ENCODE results near the gene KATNB1.
"Not testable (repeated sequence)": the region's sequence is repeated elsewhere in the genome, so short reads cannot be mapped to it uniquely, and the experiment has no call there.

KATNB1 gene

GRCh38 chr16:57729852-57730251, 5.7 kb upstream of the KATNB1 start:
- H3K4me1 ChIP-seq (ENCODE audit: control insufficient read depth, insufficient read depth, low read length); H3K36me3 ChIP-seq (ENCODE audit: control insufficient read depth, insufficient read depth, low read length); H3K9ac ChIP-seq (ENCODE audit: low read length); H3K4me3 ChIP-seq (ENCODE audit: low read length); H3K27me3 ChIP-seq (ENCODE audit: control insufficient read depth, insufficient read depth, low read length); H3K9me3 ChIP-seq (ENCODE audit: control insufficient read depth, low read length): not testable (repeated sequence)

- no peaks in the 10 kb centered on the region for H3K36me3 ChIP-seq (ENCODE audit: control insufficient read depth, insufficient read depth, low read length)
- H3K27me3 ChIP-seq (ENCODE audit: control insufficient read depth, insufficient read depth, low read length): no peaks in the 10 kb centered on the region
- H3K9me3 ChIP-seq (ENCODE audit: control insufficient read depth, low read length): no peaks in the 10 kb centered on the region
- no peak overlapping the region for H3K4me3 ChIP-seq (ENCODE audit: low read length)
- peaks cover 6% of the 10 kb centered on the region for H3K4me1 ChIP-seq (ENCODE audit: control insufficient read depth, insufficient read depth, low read length)
- no peak overlapping the region for H3K9ac ChIP-seq (ENCODE audit: low read length)
Measured at GRCh38 chr16:57730771-57731730, 4.5 kb upstream of the KATNB1 start.

GRCh38 chr16:57732037-57732436, 3.5 kb upstream of the KATNB1 start:
- H3K9me3 ChIP-seq (ENCODE audit: control insufficient read depth, low read length): no peaks in the 10 kb centered on the region
- peaks cover 14% of the 10 kb centered on the region for H3K4me1 ChIP-seq (ENCODE audit: control insufficient read depth, insufficient read depth, low read length)
- H3K36me3 ChIP-seq (ENCODE audit: control insufficient read depth, insufficient read depth, low read length): no peaks in the 10 kb centered on the region
- no peaks in the 10 kb centered on the region for H3K27me3 ChIP-seq (ENCODE audit: control insufficient read depth, insufficient read depth, low read length)
- H3K9ac ChIP-seq (ENCODE audit: low read length): no peak overlapping the region
- no peak overlapping the region for H3K4me3 ChIP-seq (ENCODE audit: low read length)

GRCh38 chr16:57732714-57733113, 2.9 kb upstream of the KATNB1 start:
- Histone ChIP-seq H3K36me3 (ENCODE audit: control insufficient read depth, insufficient read depth, low read length) (no peaks in the 10 kb centered on the region), H3K9ac (ENCODE audit: low read length) (no peak overlapping the region), H3K4me3 (ENCODE audit: low read length) (no peak overlapping the region), H3K27me3 (ENCODE audit: control insufficient read depth, insufficient read depth, low read length) (no peaks in the 10 kb centered on the region), H3K9me3 (ENCODE audit: control insufficient read depth, low read length) (no peaks in the 10 kb centered on the region), H3K4me1 (ENCODE audit: control insufficient read depth, insufficient read depth, low read length) (peaks cover 20% of the 10 kb centered on the region)

- Histone ChIP-seq H3K9ac (ENCODE audit: low read length) (peak overlapping the region; percentile 94), H3K36me3 (ENCODE audit: control insufficient read depth, insufficient read depth, low read length) (no peaks in the 10 kb centered on the region), H3K9me3 (ENCODE audit: control insufficient read depth, low read length) (no peaks in the 10 kb centered on the region), H3K4me1 (ENCODE audit: control insufficient read depth, insufficient read depth, low read length) (peaks cover 20% of the 10 kb centered on the region), H3K4me3 (ENCODE audit: low read length) (peak overlapping the region; percentile 90), H3K27me3 (ENCODE audit: control insufficient read depth, insufficient read depth, low read length) (no peaks in the 10 kb centered on the region)
Measured at GRCh38 chr16:57734308-57734924, 1.2 kb upstream of the KATNB1 start.

- H3K9ac ChIP-seq (ENCODE audit: low read length): peak overlapping the region; percentile 94
- no peaks in the 10 kb centered on the region for H3K27me3 ChIP-seq (ENCODE audit: control insufficient read depth, insufficient read depth, low read length)
- no peaks in the 10 kb centered on the region for H3K36me3 ChIP-seq (ENCODE audit: control insufficient read depth, insufficient read depth, low read length)
- H3K4me1 ChIP-seq (ENCODE audit: control insufficient read depth, insufficient read depth, low read length): peaks cover 20% of the 10 kb centered on the region
- no peaks in the 10 kb centered on the region for H3K9me3 ChIP-seq (ENCODE audit: control insufficient read depth, low read length)
- peak overlapping the region; percentile 90 for H3K4me3 ChIP-seq (ENCODE audit: low read length)
Measured at GRCh38 chr16:57734925-57735754, 430 bp upstream of the KATNB1 start.

- Histone ChIP-seq H3K36me3 (ENCODE audit: control insufficient read depth, insufficient read depth, low read length) (no peaks in the 10 kb centered on the region), H3K4me3 (ENCODE audit: low read length) (peak overlapping the region; percentile 45), H3K4me1 (ENCODE audit: control insufficient read depth, insufficient read depth, low read length) (peaks cover 20% of the 10 kb centered on the region), H3K27me3 (ENCODE audit: control insufficient read depth, insufficient read depth, low read length) (no peaks in the 10 kb centered on the region), H3K9me3 (ENCODE audit: control insufficient read depth, low read length) (no peaks in the 10 kb centered on the region), H3K9ac (ENCODE audit: low read length) (peak overlapping the region; percentile 71)
Measured at GRCh38 chr16:57736419-57737351, 1.1 kb downstream of the KATNB1 start.

- no peaks in the 10 kb centered on the region for H3K27me3 ChIP-seq (ENCODE audit: control insufficient read depth, insufficient read depth, low read length)
- no peak overlapping the region for H3K4me3 ChIP-seq (ENCODE audit: low read length)
- no peaks in the 10 kb centered on the region for H3K36me3 ChIP-seq (ENCODE audit: control insufficient read depth, insufficient read depth, low read length)
- no peaks in the 10 kb centered on the region for H3K9me3 ChIP-seq (ENCODE audit: control insufficient read depth, low read length)
- peaks cover 20% of the 10 kb centered on the region for H3K4me1 ChIP-seq (ENCODE audit: control insufficient read depth, insufficient read depth, low read length)
- H3K9ac ChIP-seq (ENCODE audit: low read length): no peak overlapping the region
Measured at GRCh38 chr16:57738844-57739243, 3.3 kb downstream of the KATNB1 start.

GRCh38 chr16:57739756-57740422, 4.3 kb downstream of the KATNB1 start:
- no peak overlapping the region for H3K4me3 ChIP-seq (ENCODE audit: low read length)
- no peaks in the 10 kb centered on the region for H3K36me3 ChIP-seq (ENCODE audit: control insufficient read depth, insufficient read depth, low read length)
- no peak overlapping the region for H3K9ac ChIP-seq (ENCODE audit: low read length)
- no peaks in the 10 kb centered on the region for H3K27me3 ChIP-seq (ENCODE audit: control insufficient read depth, insufficient read depth, low read length)
- H3K9me3 ChIP-seq (ENCODE audit: control insufficient read depth, low read length): no peaks in the 10 kb centered on the region
- peaks cover 14% of the 10 kb centered on the region for H3K4me1 ChIP-seq (ENCODE audit: control insufficient read depth, insufficient read depth, low read length)

GRCh38 chr16:57740423-57741071, 5.0 kb downstream of the KATNB1 start:
- peaks cover 14% of the 10 kb centered on the region for H3K4me1 ChIP-seq (ENCODE audit: control insufficient read depth, insufficient read depth, low read length)
- H3K9ac ChIP-seq (ENCODE audit: low read length): no peak overlapping the region
- no peaks in the 10 kb centered on the region for H3K9me3 ChIP-seq (ENCODE audit: control insufficient read depth, low read length)
- H3K4me3 ChIP-seq (ENCODE audit: low read length): no peak overlapping the region
- H3K36me3 ChIP-seq (ENCODE audit: control insufficient read depth, insufficient read depth, low read length): no peaks in the 10 kb centered on the region
- H3K27me3 ChIP-seq (ENCODE audit: control insufficient read depth, insufficient read depth, low read length): no peaks in the 10 kb centered on the region

All from mucosa of stomach (tissue), 1 donor.